Adrenal gland (tissue), 12 donors: ENCODE results near the gene FOXC1. TPM values are rescaled to one million over a fixed set of nuclear protein-coding genes. Genes with fewer than 3 reads are reported as not detected.

Source experiments
- DNase-seq, 7 donors: peaks; one replicate each; pipeline ENCODE4 v3.0.0-alpha.2; 2019 to 2020
- H3K27ac ChIP-seq, 5 donors: fragments of 200-600 bp; sonication (generic) in 4 of 5; 1 replicate in 3 of 5; 2 replicates in 2 of 5; pipeline versions ENCODE4 v1.5.1 to v1.8.0; 2016 to 2020; ENCODE audit warnings: mild to moderate bottlenecking in 1 of 5
- H3K27me3 ChIP-seq: fragments of 200-600 bp; 2 replicates; pipeline ENCODE4 v1.8.0; 2021
- H3K36me3 ChIP-seq, 2 donors: fragments of 200-600 bp; replicated peaks in 1 of 2; 1 replicate in 1 of 2; 2 replicates in 1 of 2; pipeline versions ENCODE4 v1.5.1 to v1.8.0; 2018 to 2022
- H3K4me1 ChIP-seq, 2 donors: fragments of 200-600 bp; replicated peaks in 1 of 2; 1 replicate in 1 of 2; 2 replicates in 1 of 2; pipeline versions ENCODE4 v1.5.1 to v1.8.0; 2018 to 2021
- H3K4me3 ChIP-seq, 4 donors: fragments of 200-600 bp; sonication (generic) in 3 of 4; one replicate each; pipeline ENCODE4 v1.5.1; 2016 to 2018
- H3K9me3 ChIP-seq, 3 donors: fragments of 200-600 bp; sonication (generic) in 1 of 3; replicated peaks in 1 of 3; 1 replicate in 2 of 3; 2 replicates in 1 of 3; pipeline versions ENCODE4 v1.5.1 to v1.8.0; 2016 to 2021
- POLR2A ChIP-seq, 2 donors: fragments of 450-650 bp; IDR thresholded peaks; one replicate each; pipeline ENCODE4 v1.6.1; 2017; ENCODE audit warnings: antibody characterized with exemption in 2 of 2, mild to moderate bottlenecking in 2 of 2, moderate library complexity in 1 of 2
- WGBS, 4 donors: extraction: QIAGEN DNeasy Blood & Tissue Kit in 2 of 4; methylation state at CpG; one replicate each; pipeline versions ENCODE4 v1.1.5 to v1.1.7; 2013 to 2017; 5-methylcytosine and 5-hydroxymethylcytosine counted together
- intact Hi-C, 2 donors: fragments of 100-400 bp; cut with DNase I; formaldehyde crosslinking; loops; one replicate each; pipeline versions ENCODE4 v1.14.1 to v1.15.0; 2022 to 2023
- polyA plus RNA-seq, 3 donors: library from polyadenylated mRNA; stranded (reverse); fragments of 200-250 nt in 2 of 3; fragments of 350-450 nt in 1 of 3; fragmentation: Illumina TruSeq in 1 of 3; extraction: RNeasy Lipid Tissue Mini Kit (QIAGEN cat#74804) in 1 of 3; gene quantifications; one replicate each; pipeline ENCODE4 v1.2.3, GENCODE V29; 2013 to 2014
- total RNA-seq, 9 donors: library from RNA; depleted of rRNA in 4 of 9; stranded (reverse); fragments of >200 nt in 4 of 9; fragments of 120-200 nt in 1 of 9; fragmentation: NEBNext Ultra II Directional in 1 of 9; extraction: Animal tissue kit (Norgen Biotek cat#: 25700) in 1 of 9; gene quantifications; one replicate each; pipeline versions ENCODE4 v1.1.0 to v1.2.4, GENCODE V29; 2013 to 2023
- TF ChIP-seq, protein P1 (sequence below), 6 experiments: fragments of 450-650 bp in 4 of 6; fragments of 200-600 bp in 2 of 6; sonication (generic) in 1 of 6; IDR thresholded peaks; 1 replicate in 5 of 6; 2 replicates in 1 of 6; pipeline versions ENCODE4 v1.5.1 to v1.8.0; 2016 to 2021; ENCODE audit warnings: antibody characterized with exemption in 6 of 6, mild to moderate bottlenecking in 2 of 6, moderate library complexity in 1 of 6
- donor health status: healthy with polysubstance abuse.
- donor health status: Bipolar disorder and iron deficiency.
- donor health status: DM: yes; HTN: yes; CAD: no.
- donor health status: DM: no; HTN: no; CAD: no.
- donor health status: DM: no; HTN: no; CAD: no.
- donor health status: DM: yes; HTN: yes; CAD: no.

FOXC1 gene
- total and polyA plus RNA-seq, 12 donors: 2.7 to 13.2 (median 5.4) TPM

DNA sequence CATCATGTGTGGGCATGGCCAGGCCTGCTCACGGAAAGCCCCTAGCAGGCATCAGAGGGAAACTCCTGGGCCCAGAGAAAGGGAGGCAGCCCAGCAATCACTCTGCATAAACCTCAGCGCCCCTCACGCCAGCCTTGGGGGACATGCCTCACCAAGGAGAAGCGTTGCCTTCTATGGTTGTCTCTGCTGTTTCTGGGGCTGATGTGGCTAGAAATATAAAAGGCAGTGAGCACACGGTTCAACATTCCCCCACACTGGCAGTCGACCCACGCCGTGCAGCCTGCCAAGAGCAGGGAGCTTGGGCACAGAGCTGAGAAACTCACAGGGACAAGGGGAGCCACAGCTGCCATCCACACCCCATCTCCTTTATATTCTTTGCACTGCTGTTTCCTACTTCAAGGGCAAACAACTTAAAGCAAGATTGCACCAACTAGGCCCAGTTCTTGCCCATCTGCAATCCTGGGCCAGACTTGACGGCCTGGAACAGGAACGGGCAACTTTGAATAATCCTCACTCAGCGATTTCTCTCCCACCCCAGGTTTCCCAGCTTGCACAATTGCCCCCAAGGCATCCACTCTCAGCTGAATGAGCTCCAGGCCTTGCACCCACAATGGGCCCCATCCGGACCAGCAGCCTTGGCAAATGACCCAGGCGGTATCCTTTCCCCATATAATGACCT, 35.5 kb upstream of the FOXC1 start:
- DNase-seq: no peak
- H3K27ac ChIP-seq: no peak overlapping the region
- TF ChIP-seq POLR2A (IDR thresholded peaks at IDR 0.05): no peak
- TF ChIP-seq, protein P1, sequence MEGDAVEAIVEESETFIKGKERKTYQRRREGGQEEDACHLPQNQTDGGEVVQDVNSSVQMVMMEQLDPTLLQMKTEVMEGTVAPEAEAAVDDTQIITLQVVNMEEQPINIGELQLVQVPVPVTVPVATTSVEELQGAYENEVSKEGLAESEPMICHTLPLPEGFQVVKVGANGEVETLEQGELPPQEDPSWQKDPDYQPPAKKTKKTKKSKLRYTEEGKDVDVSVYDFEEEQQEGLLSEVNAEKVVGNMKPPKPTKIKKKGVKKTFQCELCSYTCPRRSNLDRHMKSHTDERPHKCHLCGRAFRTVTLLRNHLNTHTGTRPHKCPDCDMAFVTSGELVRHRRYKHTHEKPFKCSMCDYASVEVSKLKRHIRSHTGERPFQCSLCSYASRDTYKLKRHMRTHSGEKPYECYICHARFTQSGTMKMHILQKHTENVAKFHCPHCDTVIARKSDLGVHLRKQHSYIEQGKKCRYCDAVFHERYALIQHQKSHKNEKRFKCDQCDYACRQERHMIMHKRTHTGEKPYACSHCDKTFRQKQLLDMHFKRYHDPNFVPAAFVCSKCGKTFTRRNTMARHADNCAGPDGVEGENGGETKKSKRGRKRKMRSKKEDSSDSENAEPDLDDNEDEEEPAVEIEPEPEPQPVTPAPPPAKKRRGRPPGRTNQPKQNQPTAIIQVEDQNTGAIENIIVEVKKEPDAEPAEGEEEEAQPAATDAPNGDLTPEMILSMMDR (IDR thresholded peaks at IDR 0.05): no peak

DNA sequence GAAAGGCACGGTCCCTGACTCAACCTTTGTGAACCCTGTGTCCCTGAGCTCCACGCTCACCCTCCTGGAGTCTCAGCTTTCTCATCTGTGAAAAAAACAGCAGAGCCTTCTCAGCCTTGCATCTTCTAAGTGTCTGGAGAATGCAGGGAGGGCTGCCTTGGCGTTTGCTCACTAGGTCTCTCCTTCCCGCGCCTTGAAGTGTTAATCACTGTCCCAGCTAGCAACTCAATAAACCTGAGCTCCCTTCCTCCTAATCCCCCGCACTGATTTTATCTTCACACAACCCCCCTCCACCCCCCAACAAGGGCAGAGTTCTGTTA, 34.9 kb upstream of the FOXC1 start:
- H3K36me3 ChIP-seq: no peaks in the 10 kb centered on the region
- H3K4me3 ChIP-seq: no peak overlapping the region
- no peaks in the 10 kb centered on the region for H3K27me3 ChIP-seq
- no peaks in the 10 kb centered on the region for H3K4me1 ChIP-seq
- H3K27ac ChIP-seq: no peak overlapping the region
- peaks cover 0 to 5% (median 4%) of the 10 kb centered on the region in 3 donors for H3K9me3 ChIP-seq
- intact Hi-C loops: no loop called here
- WGBS, 4 donors: 75 to 85% (median 79%) methylated on average over 6 of the region's 6 CpGs
- DNase-seq: no peak
- no peak for TF ChIP-seq POLR2A (IDR thresholded peaks at IDR 0.05)
- TF ChIP-seq, protein P1 (IDR thresholded peaks at IDR 0.05): no peak

More for the DNA sequence above, 35.5 kb upstream of the FOXC1 start:
- H3K4me1 ChIP-seq: no peaks in the 10 kb centered on the region
- H3K9me3 ChIP-seq: peaks cover 0 to 5% (median 4%) of the 10 kb centered on the region in 3 donors
- H3K27me3 ChIP-seq: no peaks in the 10 kb centered on the region
- 87 to 89% (median 88%) methylated on average over 12 to 13 of the region's 13 CpGs for WGBS, 4 donors
- H3K36me3 ChIP-seq: no peaks in the 10 kb centered on the region
- intact Hi-C loops: no loop called here
- no peak overlapping the region for H3K4me3 ChIP-seq

DNA sequence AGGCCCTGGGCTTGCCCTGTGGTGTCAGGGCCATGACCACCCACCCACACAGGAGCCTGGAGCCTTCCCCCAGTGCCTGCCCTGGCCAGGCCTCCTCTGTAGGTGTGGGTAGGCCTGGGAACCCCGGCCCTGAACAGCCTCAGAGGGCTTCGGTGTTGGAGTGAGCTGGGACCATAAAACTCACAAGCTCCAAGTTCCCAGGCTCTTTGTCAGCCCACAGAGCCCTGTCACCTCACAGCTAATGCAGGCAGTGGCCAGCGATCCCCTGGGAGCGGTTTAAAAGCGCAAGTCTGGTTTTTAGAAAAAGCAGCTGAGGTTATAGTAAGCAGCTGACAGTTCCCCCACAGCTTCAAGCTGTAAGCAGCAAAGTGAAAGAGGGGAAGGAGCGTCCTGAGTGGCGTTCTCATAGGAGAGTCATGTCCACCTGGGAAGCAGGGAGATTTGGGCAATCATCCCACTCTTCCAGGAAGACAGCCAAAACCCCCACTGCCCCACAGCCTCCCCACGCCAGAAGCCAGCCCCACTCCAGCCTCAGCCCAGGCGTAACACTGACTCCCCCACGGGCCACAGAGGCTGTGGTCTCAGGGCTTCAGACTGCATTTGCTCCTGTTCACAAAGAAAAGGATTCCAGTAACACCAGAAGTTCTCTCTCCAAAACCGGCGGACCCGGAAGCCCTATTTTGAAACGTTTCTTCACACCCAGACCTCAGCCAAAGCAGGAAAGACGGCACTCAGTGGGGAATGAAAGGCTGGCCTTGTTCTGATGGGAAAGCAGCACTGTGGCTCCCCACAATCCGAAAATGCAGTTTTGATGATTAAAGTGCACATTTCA, 34.3 kb upstream of the FOXC1 start:
- H3K4me3 ChIP-seq: no peak overlapping the region
- peaks cover 0 to 2% (median 0%) of the 10 kb centered on the region in 3 donors for H3K9me3 ChIP-seq
- 52 to 67% (median 65%) methylated on average over 11 to 16 of the region's 16 CpGs for WGBS, 4 donors
- no peaks in the 10 kb centered on the region for H3K4me1 ChIP-seq
- TF ChIP-seq POLR2A (IDR thresholded peaks at IDR 0.05): no peak
- TF ChIP-seq, protein P1 (IDR thresholded peaks at IDR 0.05): no peak
- intact Hi-C loops: no loop called here
- no peaks in the 10 kb centered on the region for H3K27me3 ChIP-seq
- no peak overlapping the region for H3K27ac ChIP-seq
- H3K36me3 ChIP-seq: no peaks in the 10 kb centered on the region
- DNase-seq: no peak

DNA sequence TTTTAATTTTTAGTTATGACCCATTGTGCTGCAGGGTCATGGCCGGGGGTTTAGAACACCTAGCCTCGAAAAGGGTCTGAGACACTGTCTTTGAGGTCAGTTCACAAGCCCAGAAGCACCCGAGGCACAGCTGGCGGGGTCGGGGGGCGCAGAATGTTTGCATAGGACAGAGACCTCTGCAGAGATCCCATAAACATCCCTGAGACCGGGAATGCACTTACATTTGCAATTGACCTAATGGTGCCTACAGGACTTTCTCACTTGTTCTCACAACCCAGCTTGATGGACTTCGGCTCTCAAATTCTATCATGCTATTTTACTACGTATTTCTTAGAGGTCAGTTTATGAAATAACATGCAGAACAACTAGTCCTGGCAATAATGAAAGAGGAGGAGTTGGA, 33.5 kb upstream of the FOXC1 start:
- no peak for TF ChIP-seq POLR2A (IDR thresholded peaks at IDR 0.05)
- TF ChIP-seq, protein P1 (IDR thresholded peaks at IDR 0.05): no peak

More for the DNA sequence above, 33.5 kb upstream of the FOXC1 start:
- H3K27ac ChIP-seq: no peak overlapping the region
- WGBS, 4 donors: 59 to 84% (median 76%) methylated on average over 9 of the region's 9 CpGs
- H3K4me1 ChIP-seq: no peaks in the 10 kb centered on the region
- no peaks in the 10 kb centered on the region for H3K36me3 ChIP-seq
- no peaks in the 10 kb centered on the region for H3K27me3 ChIP-seq
- DNase-seq: no peak
- intact Hi-C loops: no loop called here
- no peak overlapping the region for H3K4me3 ChIP-seq
- H3K9me3 ChIP-seq: no peaks in the 10 kb centered on the region
